PC-9 (cell line): ENCODE data around the gene EFS.

ENCODE experiments used
- CTCF ChIP-seq: fragments of 200-600 bp; sonication (generic); conservative IDR thresholded peaks from 2 replicates; pipeline ENCODE4 v1.6.1; 2017; ENCODE audit warnings: mixed run types, antibody characterized with exemption, mild to moderate bottlenecking, moderate library complexity
- EZH2 ChIP-seq: fragments of 200-600 bp; sonication (generic); IDR thresholded peaks from 2 replicates; pipeline ENCODE4 v1.8.0; 2017; ENCODE audit warnings: antibody characterized with exemption, low read depth

- no peak for TF ChIP-seq CTCF
- TF ChIP-seq EZH2: no peak
Observed at GRCh38 chr14:23376482-23377197, 11.7 kb upstream of the EFS start, which contains the start of gene CMTM5.
